ENCODE measurements around the gene ASIC2.
A peak's percentile ranks its signal among the peaks of the same experiment; 100 is the strongest.

The ASIC2 gene

DNA sequence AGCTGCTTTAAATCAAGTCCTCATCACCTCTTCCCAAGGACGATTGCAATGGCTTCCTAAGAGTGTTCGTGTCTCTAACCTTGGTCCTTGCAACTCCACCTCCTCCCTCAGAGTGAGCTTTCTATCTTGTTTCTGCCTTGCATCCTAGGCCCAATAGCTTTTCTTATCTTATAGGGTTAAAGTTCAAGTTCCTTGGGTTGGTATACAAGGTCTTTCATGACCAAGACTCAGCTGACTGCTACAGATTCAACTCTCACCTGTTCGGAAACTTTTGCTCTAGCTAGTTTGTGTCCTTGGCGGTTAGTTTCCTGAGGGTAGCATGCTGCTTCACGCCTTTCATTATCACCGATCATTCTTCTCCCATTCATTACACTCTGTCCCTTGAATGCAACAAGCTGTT is 290.8 kb downstream of the ASIC2 start:
- no peaks in the 10 kb centered on the region for H3K36me3 ChIP-seq (replicated peaks in 1 of 2; ENCODE audit: control insufficient read depth in 2 of 2, insufficient read depth in 2 of 2, low read length in 2 of 2)
- no CpG with 5 or more reads among the region's 6 CpGs for WGBS, 2 donors (ENCODE audit: extremely low coverage in 2 of 2, insufficient read length in 2 of 2, insufficient replicate concordance in 1 of 2)
- H3K4me1 ChIP-seq (ENCODE audit: control insufficient read depth in 2 of 2, insufficient read depth in 1 of 2, low read depth in 1 of 2, low read length in 2 of 2): peaks cover 0 to 4% of the 10 kb centered on the region in 2 donors
- no peak overlapping the region for H2BK120ac ChIP-seq (ENCODE audit: low read depth, low read length)
- no peak overlapping the region for H3K18ac ChIP-seq (ENCODE audit: low read length)
- H4K8ac ChIP-seq (ENCODE audit: low read depth, low read length): no peak overlapping the region
- no peaks in the 10 kb centered on the region for H3K9me3 ChIP-seq (replicated peaks in 1 of 2; ENCODE audit: control insufficient read depth in 2 of 2, insufficient read depth in 1 of 2, low read depth in 1 of 2, low read length in 2 of 2)
- no peak overlapping the region for H3K9ac ChIP-seq (ENCODE audit: low read depth, low read length, poor library complexity)
- no peak overlapping the region for H2BK5ac ChIP-seq (ENCODE audit: low read length)
- H3K14ac ChIP-seq (ENCODE audit: low read length): no peak overlapping the region
- H3K27me3 ChIP-seq (ENCODE audit: control insufficient read depth in 3 of 3, insufficient read depth in 3 of 3, low read depth in 1 of 3, low read length in 3 of 3): no peaks in the 10 kb centered on the region
- no peak for DNase-seq (ENCODE audit: low spot score)
- H2BK12ac ChIP-seq (ENCODE audit: low read length): no peak overlapping the region
- H3K4me2 ChIP-seq (ENCODE audit: insufficient read depth, low read length, poor library complexity, severe bottlenecking): no peak overlapping the region
- no peak overlapping the region for H2BK15ac ChIP-seq (ENCODE audit: low read length)
- no peak overlapping the region for H3K23ac ChIP-seq (ENCODE audit: low read depth, low read length, poor library complexity)
- H2AK5ac ChIP-seq (ENCODE audit: low read depth, low read length): no peak overlapping the region
- H3K4me3 ChIP-seq (ENCODE audit: low read length in 2 of 2): no peak overlapping the region
- no peak overlapping the region for H3K4ac ChIP-seq (ENCODE audit: low read length)
- no peaks in the 10 kb centered on the region for H3K79me1 ChIP-seq (ENCODE audit: low read depth, low read length)
- no peak overlapping the region for H3K27ac ChIP-seq (replicated peaks; ENCODE audit: low read length)
- H4K91ac ChIP-seq (ENCODE audit: low read depth, low read length, poor library complexity): no peak overlapping the region
- no peak overlapping the region for H2AFZ ChIP-seq (ENCODE audit: low read length)

DNA sequence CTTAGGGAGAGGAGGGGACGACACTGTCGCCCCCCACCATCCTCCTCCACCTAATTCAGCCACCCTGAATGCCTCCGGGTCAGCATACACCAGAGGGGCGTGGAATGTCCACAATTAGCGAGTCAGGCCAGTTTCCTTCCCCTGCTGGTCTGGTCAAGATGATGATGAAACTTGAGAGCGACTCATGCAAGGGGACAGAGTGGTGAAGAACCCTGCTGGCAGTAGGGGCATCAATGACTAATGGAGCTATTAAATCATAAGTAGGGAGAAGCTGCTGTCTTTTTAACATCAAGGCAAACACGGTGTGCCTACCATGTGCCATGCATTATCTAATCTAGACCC is 294.2 kb downstream of the ASIC2 start:
- no peak overlapping the region for H3K18ac ChIP-seq (ENCODE audit: low read length)
- H3K4me3 ChIP-seq (ENCODE audit: low read length in 2 of 2): peak overlapping the region in 1 of 2 donors; percentile 15
- no peak overlapping the region for H2BK15ac ChIP-seq (ENCODE audit: low read length)
- H4K91ac ChIP-seq (ENCODE audit: low read depth, low read length, poor library complexity): no peak overlapping the region
- H3K4me1 ChIP-seq (ENCODE audit: control insufficient read depth in 2 of 2, insufficient read depth in 1 of 2, low read depth in 1 of 2, low read length in 2 of 2): peaks cover 0 to 4% of the 10 kb centered on the region in 2 donors
- no peak overlapping the region for H3K27ac ChIP-seq (replicated peaks; ENCODE audit: low read length)
- no peak overlapping the region for H3K4me2 ChIP-seq (ENCODE audit: insufficient read depth, low read length, poor library complexity, severe bottlenecking)
- no peak overlapping the region for H2AFZ ChIP-seq (ENCODE audit: low read length)
- no peaks in the 10 kb centered on the region for H3K36me3 ChIP-seq (replicated peaks in 1 of 2; ENCODE audit: control insufficient read depth in 2 of 2, insufficient read depth in 2 of 2, low read length in 2 of 2)
- H2AK5ac ChIP-seq (ENCODE audit: low read depth, low read length): no peak overlapping the region
- no CpG with 5 or more reads among the region's 7 CpGs for WGBS, 2 donors (ENCODE audit: extremely low coverage in 2 of 2, insufficient read length in 2 of 2, insufficient replicate concordance in 1 of 2)
- H2BK5ac ChIP-seq (ENCODE audit: low read length): no peak overlapping the region
- H3K79me1 ChIP-seq (ENCODE audit: low read depth, low read length): no peaks in the 10 kb centered on the region
- no peak overlapping the region for H3K23ac ChIP-seq (ENCODE audit: low read depth, low read length, poor library complexity)
- H3K9me3 ChIP-seq (replicated peaks in 1 of 2; ENCODE audit: control insufficient read depth in 2 of 2, insufficient read depth in 1 of 2, low read depth in 1 of 2, low read length in 2 of 2): no peaks in the 10 kb centered on the region
- no peak for DNase-seq (ENCODE audit: low spot score)
- H3K9ac ChIP-seq (ENCODE audit: low read depth, low read length, poor library complexity): no peak overlapping the region
- H2BK12ac ChIP-seq (ENCODE audit: low read length): no peak overlapping the region
- no peak overlapping the region for H3K4ac ChIP-seq (ENCODE audit: low read length)
- no peak overlapping the region for H4K8ac ChIP-seq (ENCODE audit: low read depth, low read length)
- H3K14ac ChIP-seq (ENCODE audit: low read length): no peak overlapping the region
- no peak overlapping the region for H2BK120ac ChIP-seq (ENCODE audit: low read depth, low read length)
- H3K27me3 ChIP-seq (ENCODE audit: control insufficient read depth in 3 of 3, insufficient read depth in 3 of 3, low read depth in 1 of 3, low read length in 3 of 3): peaks cover 0 to 16% (median 0%) of the 10 kb centered on the region in 3 experiments

DNA sequence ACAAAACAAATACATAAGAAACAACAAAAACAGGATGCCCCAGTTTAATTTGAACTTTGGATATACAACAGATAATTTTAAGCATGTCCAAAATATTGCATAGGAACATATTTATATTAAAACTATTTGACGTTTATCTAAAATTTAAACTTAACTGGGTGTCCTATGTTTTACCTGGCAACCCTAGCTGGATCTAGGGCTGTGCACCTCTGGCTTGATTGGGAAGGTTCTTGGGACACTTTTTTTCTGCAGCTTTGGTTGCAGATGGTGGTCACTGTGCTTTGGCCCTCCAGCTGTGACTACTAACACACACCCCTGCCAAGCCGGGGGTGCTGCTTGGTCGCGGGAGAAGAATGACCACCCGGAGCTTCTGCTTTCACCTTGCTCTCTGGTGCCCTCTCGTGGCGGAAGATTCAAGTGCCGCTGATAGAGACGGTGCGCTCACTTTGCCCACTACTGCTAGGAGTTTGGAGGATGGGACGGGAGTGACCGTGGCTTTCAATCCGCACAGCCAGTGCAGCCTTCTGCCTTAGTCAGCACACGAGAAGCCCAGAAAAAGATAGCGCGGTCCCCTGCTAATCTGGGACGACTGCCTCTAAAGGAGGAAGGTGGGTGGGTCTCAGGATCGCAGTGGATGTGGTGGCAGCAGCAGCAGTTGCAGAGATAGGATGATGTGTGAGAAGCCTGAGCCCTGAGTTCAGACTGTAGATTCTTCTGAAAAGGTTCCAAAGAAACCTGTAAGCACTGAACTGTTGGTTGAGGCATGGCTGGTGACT is 294.8 kb downstream of the ASIC2 start:
- Histone ChIP-seq H4K91ac (ENCODE audit: low read depth, low read length, poor library complexity) (no peak overlapping the region), H3K18ac (ENCODE audit: low read length) (no peak overlapping the region), H4K8ac (ENCODE audit: low read depth, low read length) (no peak overlapping the region), H3K4me2 (ENCODE audit: insufficient read depth, low read length, poor library complexity, severe bottlenecking) (no peak overlapping the region), H3K9me3 (replicated peaks in 1 of 2; ENCODE audit: control insufficient read depth in 2 of 2, insufficient read depth in 1 of 2, low read depth in 1 of 2, low read length in 2 of 2) (no peaks in the 10 kb centered on the region), H2BK5ac (ENCODE audit: low read length) (no peak overlapping the region), H2BK120ac (ENCODE audit: low read depth, low read length) (peak overlapping the region; percentile 30), H3K4me3 (ENCODE audit: low read length in 2 of 2) (no peak overlapping the region), H3K14ac (ENCODE audit: low read length) (no peak overlapping the region), H3K79me1 (ENCODE audit: low read depth, low read length) (no peaks in the 10 kb centered on the region), H2BK15ac (ENCODE audit: low read length) (no peak overlapping the region), H3K23ac (ENCODE audit: low read depth, low read length, poor library complexity) (peak overlapping the region; percentile 49), H3K4ac (ENCODE audit: low read length) (no peak overlapping the region), H3K27me3 (ENCODE audit: control insufficient read depth in 3 of 3, insufficient read depth in 3 of 3, low read depth in 1 of 3, low read length in 3 of 3) (peaks cover 0 to 21% (median 0%) of the 10 kb centered on the region in 3 experiments), H2AK5ac (ENCODE audit: low read depth, low read length) (no peak overlapping the region), H2BK12ac (ENCODE audit: low read length) (no peak overlapping the region), H3K4me1 (ENCODE audit: control insufficient read depth in 2 of 2, insufficient read depth in 1 of 2, low read depth in 1 of 2, low read length in 2 of 2) (peaks cover 0 to 6% of the 10 kb centered on the region in 2 donors), H2AFZ (ENCODE audit: low read length) (no peak overlapping the region), H3K9ac (ENCODE audit: low read depth, low read length, poor library complexity) (no peak overlapping the region), H3K36me3 (replicated peaks in 1 of 2; ENCODE audit: control insufficient read depth in 2 of 2, insufficient read depth in 2 of 2, low read length in 2 of 2) (no peaks in the 10 kb centered on the region), H3K27ac (replicated peaks; ENCODE audit: low read length) (no peak overlapping the region)
- WGBS, 2 donors (ENCODE audit: extremely low coverage in 2 of 2, insufficient read length in 2 of 2, insufficient replicate concordance in 1 of 2): no CpG with 5 or more reads among the region's 18 CpGs
- DNase-seq (ENCODE audit: low spot score): peak; percentile 78

DNA sequence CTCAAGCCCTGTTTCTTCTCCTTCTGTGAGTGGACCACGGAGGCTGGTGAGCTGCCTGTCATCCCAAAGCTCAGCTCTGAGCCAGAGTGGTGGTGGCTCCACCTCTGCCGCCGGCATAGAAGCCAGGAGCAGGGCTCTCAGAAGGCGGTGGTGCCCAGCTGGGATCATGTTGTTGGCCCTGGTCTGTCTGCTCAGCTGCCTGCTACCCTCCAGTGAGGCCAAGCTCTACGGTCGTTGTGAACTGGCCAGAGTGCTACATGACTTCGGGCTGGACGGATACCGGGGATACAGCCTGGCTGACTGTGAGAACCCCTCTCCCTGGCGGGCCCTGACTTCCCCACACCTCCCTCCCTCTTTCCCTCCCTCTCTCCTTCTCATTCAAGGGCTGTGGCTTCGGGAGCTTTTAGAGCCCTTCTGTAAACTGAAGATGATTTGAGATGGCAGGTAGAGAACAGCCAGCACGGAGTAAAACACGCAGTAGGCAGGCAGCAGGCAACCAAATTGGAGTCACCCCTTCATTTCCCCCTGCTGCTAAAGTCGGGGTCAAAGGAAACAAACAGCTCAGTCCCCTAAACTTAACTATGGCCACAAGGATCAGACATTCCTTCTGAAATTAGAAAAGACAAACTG is 297.6 kb downstream of the ASIC2 start:
- Histone ChIP-seq H4K91ac (ENCODE audit: low read depth, low read length, poor library complexity) (no peak overlapping the region), H3K27me3 (ENCODE audit: control insufficient read depth in 3 of 3, insufficient read depth in 3 of 3, low read depth in 1 of 3, low read length in 3 of 3) (peaks cover 0 to 21% (median 0%) of the 10 kb centered on the region in 3 experiments), H3K4ac (ENCODE audit: low read length) (no peak overlapping the region), H4K8ac (ENCODE audit: low read depth, low read length) (no peak overlapping the region), H3K4me2 (ENCODE audit: insufficient read depth, low read length, poor library complexity, severe bottlenecking) (no peak overlapping the region), H3K27ac (replicated peaks; ENCODE audit: low read length) (no peak overlapping the region), H3K79me1 (ENCODE audit: low read depth, low read length) (no peaks in the 10 kb centered on the region), H2BK12ac (ENCODE audit: low read length) (no peak overlapping the region), H3K14ac (ENCODE audit: low read length) (peak overlapping the region; percentile 4), H2BK120ac (ENCODE audit: low read depth, low read length) (no peak overlapping the region), H3K9me3 (replicated peaks in 1 of 2; ENCODE audit: control insufficient read depth in 2 of 2, insufficient read depth in 1 of 2, low read depth in 1 of 2, low read length in 2 of 2) (peaks cover 0 to 4% of the 10 kb centered on the region in 2 donors), H3K18ac (ENCODE audit: low read length) (no peak overlapping the region), H2AK5ac (ENCODE audit: low read depth, low read length) (no peak overlapping the region), H2AFZ (ENCODE audit: low read length) (no peak overlapping the region), H3K9ac (ENCODE audit: low read depth, low read length, poor library complexity) (no peak overlapping the region), H3K4me1 (ENCODE audit: control insufficient read depth in 2 of 2, insufficient read depth in 1 of 2, low read depth in 1 of 2, low read length in 2 of 2) (peaks cover 0 to 7% of the 10 kb centered on the region in 2 donors), H3K4me3 (ENCODE audit: low read length in 2 of 2) (peak overlapping the region in 1 of 2 donors; percentile 42), H3K23ac (ENCODE audit: low read depth, low read length, poor library complexity) (no peak overlapping the region), H2BK5ac (ENCODE audit: low read length) (no peak overlapping the region), H3K36me3 (replicated peaks in 1 of 2; ENCODE audit: control insufficient read depth in 2 of 2, insufficient read depth in 2 of 2, low read length in 2 of 2) (no peaks in the 10 kb centered on the region), H2BK15ac (ENCODE audit: low read length) (no peak overlapping the region)
- no CpG with 5 or more reads among the region's 14 CpGs for WGBS, 2 donors (ENCODE audit: extremely low coverage in 2 of 2, insufficient read length in 2 of 2, insufficient replicate concordance in 1 of 2)
- no peak for DNase-seq (ENCODE audit: low spot score)

Data from neuronal stem cell (in vitro differentiated cells).